Dermis microvascular lymphatic vessel endothelial cell (primary cell): ENCODE measurements around the gene CERK. TPM values are rescaled to one million over a fixed set of nuclear protein-coding genes. Genes with fewer than 3 reads are reported as not detected.
A peak's percentile ranks its signal among the peaks of the same experiment; 100 is the strongest.

Experiments used
- DNase-seq, 2 donors: peaks; one replicate each; pipeline versions ENCODE4 v3.0.0 to v3.0.0-alpha.2; 2010; ENCODE audit warnings: low read depth in 2 of 2
- total RNA-seq: library from RNA; depleted of rRNA; stranded (reverse); fragments of >200 nt; gene quantifications from 2 replicates; pipeline ENCODE4 v1.2.1, GENCODE V29; 2014

The CERK gene
- total RNA-seq, 1 donor from 2014 or later = 66.8 TPM

- DNase-seq = no peak
Observed at GRCh38 chr22:46764779-46765485, 26.9 kb upstream of the CERK start.

GRCh38 chr22:46764140-46764680 lies 26.2 kb upstream of the CERK start:
- no peak for DNase-seq

GRCh38 chr22:46763051-46763705 lies 25.1 kb upstream of the CERK start:
- DNase-seq = peak in 1 of 2 donors; percentile 35

- peak; percentile 89 to 96 for DNase-seq
Observed at GRCh38 chr22:46762238-46763050, 24.4 kb upstream of the CERK start, which contains the start of gene TBC1D22A. TBC1D22A (plus strand) TSS chr22:46762650; CDS start chr22:46762787, 137 bp downstream.

GRCh38 chr22:46761539-46762237 lies 23.6 kb upstream of the CERK start:
- DNase-seq = no peak

GRCh38 chr22:46761017-46761416 lies 23.0 kb upstream of the CERK start:
- no peak for DNase-seq

- DNase-seq = peak in 1 of 2 donors; percentile 82
Observed at GRCh38 chr22:46758867-46759290, 20.8 kb upstream of the CERK start.

- DNase-seq = no peak
Observed at GRCh38 chr22:46758121-46758520, 20.1 kb upstream of the CERK start.

- DNase-seq = no peak
Observed at GRCh38 chr22:46757104-46757503, 19.1 kb upstream of the CERK start.

- DNase-seq = no peak
Observed at GRCh38 chr22:46756097-46756496, 18.0 kb upstream of the CERK start.

GRCh38 chr22:46755525-46755924 lies 17.5 kb upstream of the CERK start:
- DNase-seq = no peak

GRCh38 chr22:46754826-46755225 lies 16.8 kb upstream of the CERK start:
- DNase-seq = no peak

- peak; percentile 100 for DNase-seq
Observed at GRCh38 chr22:46754110-46754799, 16.2 kb upstream of the CERK start.

- no peak for DNase-seq
Observed at GRCh38 chr22:46753761-46754109, 15.7 kb upstream of the CERK start.

- DNase-seq = no peak
Observed at GRCh38 chr22:46753360-46753759, 15.3 kb upstream of the CERK start.

- DNase-seq = no peak
Observed at GRCh38 chr22:46752988-46753310, 14.9 kb upstream of the CERK start.

- no peak for DNase-seq
Observed at GRCh38 chr22:46752286-46752987, 14.4 kb upstream of the CERK start.

- no peak for DNase-seq
Observed at GRCh38 chr22:46750863-46751443, 12.9 kb upstream of the CERK start.

GRCh38 chr22:46750530-46750800 lies 12.4 kb upstream of the CERK start:
- no peak for DNase-seq
